ENCODE measurements around the gene ADCY9.

ADCY9 gene

DNA sequence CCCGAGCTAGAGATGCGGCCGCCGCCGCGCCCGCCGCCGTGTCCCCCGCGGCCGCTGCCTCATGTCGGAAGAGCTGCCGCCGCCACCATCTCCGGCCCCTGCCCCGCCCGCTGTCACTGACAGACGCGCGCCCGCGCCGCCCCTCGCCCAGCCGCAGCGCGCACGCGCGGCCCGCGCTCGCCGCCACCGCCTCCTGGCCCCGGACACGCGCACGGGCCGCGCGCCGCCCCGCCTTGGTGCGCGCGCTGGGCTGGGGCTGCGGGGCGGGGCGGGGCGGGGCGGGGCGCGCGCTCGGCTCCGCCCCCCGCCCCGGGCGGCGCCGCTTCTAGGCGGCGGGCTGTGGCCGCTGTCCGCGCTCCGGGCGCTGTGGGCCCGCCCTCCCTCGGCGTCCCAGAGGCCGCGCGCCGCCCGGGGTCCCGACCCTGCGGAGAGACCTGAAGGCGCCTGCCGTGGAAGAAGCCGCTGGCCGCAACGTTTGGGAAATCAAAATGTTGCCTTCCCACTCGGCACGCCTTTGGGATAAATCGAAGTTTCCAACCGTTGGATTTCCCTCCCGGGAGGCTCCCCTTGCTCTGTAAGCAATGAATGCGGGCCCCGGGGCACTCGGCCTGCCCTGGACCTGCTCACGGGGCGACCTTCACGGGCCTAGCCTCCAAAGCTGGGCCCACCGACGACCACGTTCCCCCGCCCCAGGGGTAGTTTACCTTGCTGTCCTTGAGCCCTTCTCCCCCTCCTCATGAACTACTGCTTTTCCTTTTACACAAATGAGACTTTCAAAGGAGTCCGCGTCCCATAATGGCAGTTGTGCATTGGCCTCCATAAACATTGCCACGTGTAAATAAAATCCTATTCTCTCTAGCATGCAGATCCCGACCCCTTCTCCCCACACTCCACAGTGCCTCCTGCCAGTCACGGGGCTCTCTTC, at the start of gene ADCY9:
TSS of gene ADCY9 (minus strand) at position 118 of the 925 bp plus-strand sequence. CDS start 1,000 bp downstream, outside the sequence.
- peak; percentile 46 for ATAC-seq (ENCODE audit: low read depth)

DNA sequence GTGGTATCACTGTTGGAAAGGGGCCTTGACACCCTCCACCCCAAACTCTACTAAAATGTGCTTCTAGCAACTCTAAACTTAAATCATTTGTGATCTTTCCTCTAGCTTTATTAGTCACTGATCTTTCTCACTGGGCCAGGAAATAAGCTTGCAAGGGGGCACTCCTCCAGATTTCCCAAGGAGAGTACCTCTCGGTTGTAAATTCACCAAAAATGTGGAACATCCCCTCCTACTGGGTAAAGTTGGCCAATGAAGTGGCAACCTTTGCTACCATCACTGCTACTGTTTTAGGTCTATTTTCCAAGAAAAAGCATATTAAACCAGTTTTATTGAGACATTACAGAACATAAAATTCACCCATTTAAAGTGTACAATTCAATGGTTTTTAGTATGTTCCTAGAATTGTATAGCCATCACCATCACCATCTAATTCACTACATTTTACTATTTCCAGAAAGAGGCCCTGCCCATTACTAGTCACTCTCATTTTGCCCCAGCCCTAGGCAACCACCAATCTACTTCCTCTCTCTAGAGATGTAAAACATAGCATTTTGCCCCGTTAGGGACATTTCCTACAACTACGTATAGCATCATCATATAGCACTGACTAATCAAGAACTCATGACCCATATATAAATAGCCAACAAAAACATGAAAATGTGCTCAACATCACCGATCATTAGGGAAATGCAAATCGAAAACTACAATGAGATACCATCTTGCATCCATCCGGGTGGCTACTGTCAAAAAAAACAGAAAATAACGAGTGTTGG, 44.6 kb upstream of the ADCY9 start:
- Histone ChIP-seq H3K4me1 (ENCODE audit: insufficient read depth, poor library complexity, severe bottlenecking) (no peaks in the 10 kb centered on the region), H3K9me3 (ENCODE audit: severe bottlenecking) (no peaks in the 10 kb centered on the region), H3K4me3 (ENCODE audit: severe bottlenecking) (no peak overlapping the region), H3K27me3 (ENCODE audit: insufficient read depth, poor library complexity, severe bottlenecking) (no peaks in the 10 kb centered on the region), H3K27ac (ENCODE audit: poor library complexity, severe bottlenecking) (no peak overlapping the region), H3K36me3 (ENCODE audit: low read depth) (no peaks in the 10 kb centered on the region)
- TF ChIP-seq, protein P1, sequence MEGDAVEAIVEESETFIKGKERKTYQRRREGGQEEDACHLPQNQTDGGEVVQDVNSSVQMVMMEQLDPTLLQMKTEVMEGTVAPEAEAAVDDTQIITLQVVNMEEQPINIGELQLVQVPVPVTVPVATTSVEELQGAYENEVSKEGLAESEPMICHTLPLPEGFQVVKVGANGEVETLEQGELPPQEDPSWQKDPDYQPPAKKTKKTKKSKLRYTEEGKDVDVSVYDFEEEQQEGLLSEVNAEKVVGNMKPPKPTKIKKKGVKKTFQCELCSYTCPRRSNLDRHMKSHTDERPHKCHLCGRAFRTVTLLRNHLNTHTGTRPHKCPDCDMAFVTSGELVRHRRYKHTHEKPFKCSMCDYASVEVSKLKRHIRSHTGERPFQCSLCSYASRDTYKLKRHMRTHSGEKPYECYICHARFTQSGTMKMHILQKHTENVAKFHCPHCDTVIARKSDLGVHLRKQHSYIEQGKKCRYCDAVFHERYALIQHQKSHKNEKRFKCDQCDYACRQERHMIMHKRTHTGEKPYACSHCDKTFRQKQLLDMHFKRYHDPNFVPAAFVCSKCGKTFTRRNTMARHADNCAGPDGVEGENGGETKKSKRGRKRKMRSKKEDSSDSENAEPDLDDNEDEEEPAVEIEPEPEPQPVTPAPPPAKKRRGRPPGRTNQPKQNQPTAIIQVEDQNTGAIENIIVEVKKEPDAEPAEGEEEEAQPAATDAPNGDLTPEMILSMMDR (IDR thresholded peaks at IDR 0.05; ENCODE audit: poor library complexity, severe bottlenecking) = no peak
- DNase-seq (ENCODE audit: low spot score) (no peak), ATAC-seq (ENCODE audit: low read depth) (no peak)

More for the DNA sequence above, at the start of gene ADCY9:
- TF ChIP-seq, protein P1 (IDR thresholded peaks at IDR 0.05; ENCODE audit: poor library complexity, severe bottlenecking) = no peak
- Histone ChIP-seq H3K27ac (ENCODE audit: poor library complexity, severe bottlenecking) (no peak within 1 kb of the TSS), H3K9me3 (ENCODE audit: severe bottlenecking) (no peaks in the 10 kb centered on the region), H3K27me3 (ENCODE audit: insufficient read depth, poor library complexity, severe bottlenecking) (no peaks in the 10 kb centered on the region), H3K36me3 (ENCODE audit: low read depth) (peaks cover 5% of the 10 kb centered on the region; the same call in 1 of the 2 replicates), H3K4me1 (ENCODE audit: insufficient read depth, poor library complexity, severe bottlenecking) (peaks cover 7% of the 10 kb centered on the region), H3K4me3 (ENCODE audit: severe bottlenecking) (peak within 1 kb of the TSS; percentile 90)
- DNase-seq (ENCODE audit: low spot score) = no peak

DNA sequence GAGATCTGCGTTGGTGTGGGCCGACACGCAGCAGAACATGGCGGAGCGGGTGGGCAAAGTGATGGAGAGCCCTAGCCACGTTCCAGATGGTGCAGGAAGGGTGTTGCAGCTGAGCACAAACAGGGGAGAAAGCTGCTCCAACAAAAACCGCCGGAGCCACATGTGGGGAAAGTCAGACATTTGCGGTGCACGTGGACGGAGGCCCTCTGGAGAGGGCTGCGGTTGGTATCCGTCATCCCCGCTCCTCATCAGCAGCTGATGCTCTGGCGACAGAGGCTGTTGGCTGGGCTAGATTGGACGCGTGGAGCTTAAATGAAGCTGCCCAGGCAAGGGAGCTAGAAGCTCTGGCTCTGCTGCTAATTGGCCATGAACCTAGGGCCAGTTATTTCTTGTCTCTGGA, 43.5 kb upstream of the ADCY9 start:
- H3K9me3 ChIP-seq (ENCODE audit: severe bottlenecking) = no peaks in the 10 kb centered on the region
- DNase-seq (ENCODE audit: low spot score) (no peak), ATAC-seq (ENCODE audit: low read depth) (no peak)
- H3K36me3 ChIP-seq (ENCODE audit: low read depth) = no peaks in the 10 kb centered on the region
- H3K4me1 ChIP-seq (ENCODE audit: insufficient read depth, poor library complexity, severe bottlenecking) = no peaks in the 10 kb centered on the region
- no peaks in the 10 kb centered on the region for H3K27me3 ChIP-seq (ENCODE audit: insufficient read depth, poor library complexity, severe bottlenecking)
- TF ChIP-seq, protein P1 (IDR thresholded peaks at IDR 0.05; ENCODE audit: poor library complexity, severe bottlenecking) = no peak
- H3K4me3 ChIP-seq (ENCODE audit: severe bottlenecking) = no peak overlapping the region
- H3K27ac ChIP-seq (ENCODE audit: poor library complexity, severe bottlenecking) = no peak overlapping the region

DNA sequence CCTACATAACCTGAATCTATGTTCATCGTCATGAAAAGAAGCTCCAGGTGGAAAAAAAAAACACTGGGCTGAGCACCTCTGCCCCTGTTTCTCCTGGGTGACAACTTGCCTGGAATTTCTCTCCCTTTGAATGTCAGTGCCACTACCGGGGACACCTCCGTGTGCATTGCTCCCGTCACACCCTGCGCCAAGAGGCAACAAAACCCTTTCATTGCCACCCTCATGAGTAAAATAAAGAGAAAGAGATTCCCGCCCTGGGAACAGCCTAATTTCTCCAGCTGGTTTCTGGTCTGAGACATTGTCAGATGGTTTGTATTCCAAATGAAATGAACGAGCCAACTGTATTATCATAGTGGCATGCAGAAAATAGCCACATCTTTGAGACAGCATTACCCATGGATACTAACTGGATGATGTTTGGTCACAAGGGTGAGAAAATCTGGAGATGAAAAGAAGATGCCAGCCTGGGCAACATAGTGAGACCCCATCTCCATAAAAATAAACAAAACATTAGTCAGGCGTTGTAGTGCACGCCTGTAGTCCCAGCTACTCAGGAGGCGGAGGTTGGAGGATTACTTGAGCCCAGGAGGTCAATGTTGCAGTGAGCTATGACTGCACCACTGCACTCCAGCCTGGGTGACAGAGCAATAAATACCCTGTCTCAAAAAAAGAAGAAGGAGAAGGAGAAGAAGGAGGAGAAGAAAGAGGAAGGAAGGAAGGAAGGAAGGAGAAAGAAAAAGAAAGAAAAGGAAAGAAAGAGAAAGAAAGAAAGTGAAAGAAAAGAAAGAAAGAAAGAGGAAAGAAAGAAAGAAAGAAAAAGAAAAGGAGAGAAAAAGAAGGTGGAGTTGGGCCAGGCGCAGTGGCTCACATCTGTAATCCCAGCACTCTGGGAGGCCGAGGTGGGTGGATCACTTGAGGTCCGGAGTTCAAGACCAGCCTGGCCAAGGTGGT, 42.2 kb upstream of the ADCY9 start:
- TF ChIP-seq, protein P1 (IDR thresholded peaks at IDR 0.05; ENCODE audit: poor library complexity, severe bottlenecking) = no peak
- Histone ChIP-seq H3K9me3 (ENCODE audit: severe bottlenecking) (no peaks in the 10 kb centered on the region), H3K27ac (ENCODE audit: poor library complexity, severe bottlenecking) (no peak overlapping the region), H3K27me3 (ENCODE audit: insufficient read depth, poor library complexity, severe bottlenecking) (no peaks in the 10 kb centered on the region), H3K36me3 (ENCODE audit: low read depth) (no peaks in the 10 kb centered on the region), H3K4me3 (ENCODE audit: severe bottlenecking) (no peak overlapping the region), H3K4me1 (ENCODE audit: insufficient read depth, poor library complexity, severe bottlenecking) (no peaks in the 10 kb centered on the region)
- DNase-seq (ENCODE audit: low spot score) (no peak), ATAC-seq (ENCODE audit: low read depth) (no peak)
